ENCODE data around the gene PSMD9.
A peak's percentile ranks its signal among the peaks of the same experiment; 100 is the strongest.
"Not testable (repeated sequence)": the region's sequence is repeated elsewhere in the genome, so short reads cannot be mapped to it uniquely, and the experiment has no call there.

PSMD9 gene

GRCh38 chr12:121925358-121925695 is 36.7 kb downstream of the PSMD9 start:
- peak overlapping the region; percentile 26 for H3K4me3 ChIP-seq (ENCODE audit: control insufficient read depth, low read depth, low read length)
- peak; percentile 87 for DNase-seq (ENCODE audit: low read depth)
- TF ChIP-seq CTCF (conservative IDR thresholded peaks at IDR 0.05; ENCODE audit: control insufficient read depth, insufficient read depth, low read depth, low read length) = no peak

GRCh38 chr12:121926874-121927706 is 38.5 kb downstream of the PSMD9 start:
- H3K4me3 ChIP-seq (ENCODE audit: control insufficient read depth, low read depth, low read length) = no peak overlapping the region
- no peak for DNase-seq (ENCODE audit: low read depth)
- no peak for TF ChIP-seq CTCF (conservative IDR thresholded peaks at IDR 0.05; ENCODE audit: control insufficient read depth, insufficient read depth, low read depth, low read length)

GRCh38 chr12:121927813-121928212 is 39.2 kb downstream of the PSMD9 start:
- H3K4me3 ChIP-seq (ENCODE audit: control insufficient read depth, low read depth, low read length) = no peak overlapping the region
- DNase-seq (ENCODE audit: low read depth) = no peak
- no peak for TF ChIP-seq CTCF (conservative IDR thresholded peaks at IDR 0.05; ENCODE audit: control insufficient read depth, insufficient read depth, low read depth, low read length)

- not testable (repeated sequence) for DNase-seq (ENCODE audit: low read depth); H3K4me3 ChIP-seq (ENCODE audit: control insufficient read depth, low read depth, low read length)
Measured at GRCh38 chr12:121929545-121929944, 41.0 kb downstream of the PSMD9 start.

- no peak overlapping the region for H3K4me3 ChIP-seq (ENCODE audit: control insufficient read depth, low read depth, low read length)
- DNase-seq (ENCODE audit: low read depth) = no peak
- TF ChIP-seq CTCF (conservative IDR thresholded peaks at IDR 0.05; ENCODE audit: control insufficient read depth, insufficient read depth, low read depth, low read length) = no peak
Measured at GRCh38 chr12:121930862-121931261, 42.3 kb downstream of the PSMD9 start.

- DNase-seq (ENCODE audit: low read depth) = no peak
- H3K4me3 ChIP-seq (ENCODE audit: control insufficient read depth, low read depth, low read length) = no peak overlapping the region
- no peak for TF ChIP-seq CTCF (conservative IDR thresholded peaks at IDR 0.05; ENCODE audit: control insufficient read depth, insufficient read depth, low read depth, low read length)
Measured at GRCh38 chr12:121932176-121932536, 43.6 kb downstream of the PSMD9 start.

- DNase-seq (ENCODE audit: low read depth) = no peak
- TF ChIP-seq CTCF (conservative IDR thresholded peaks at IDR 0.05; ENCODE audit: control insufficient read depth, insufficient read depth, low read depth, low read length) = no peak
- H3K4me3 ChIP-seq (ENCODE audit: control insufficient read depth, low read depth, low read length) = no peak overlapping the region
Measured at GRCh38 chr12:121932914-121933521, 44.4 kb downstream of the PSMD9 start.

Data from fibroblast of mammary gland (primary cell).